Measurements from ENCODE around the gene WFIKKN1. TPM values are rescaled to one million over a fixed set of nuclear protein-coding genes. Genes with fewer than 3 reads are reported as not detected.

WFIKKN1 gene
- total and polyA plus RNA-seq, 2 of the 4 experiments (the other 2 are of a cell fraction), result 0.10 TPM; not detected in 1

DNA sequence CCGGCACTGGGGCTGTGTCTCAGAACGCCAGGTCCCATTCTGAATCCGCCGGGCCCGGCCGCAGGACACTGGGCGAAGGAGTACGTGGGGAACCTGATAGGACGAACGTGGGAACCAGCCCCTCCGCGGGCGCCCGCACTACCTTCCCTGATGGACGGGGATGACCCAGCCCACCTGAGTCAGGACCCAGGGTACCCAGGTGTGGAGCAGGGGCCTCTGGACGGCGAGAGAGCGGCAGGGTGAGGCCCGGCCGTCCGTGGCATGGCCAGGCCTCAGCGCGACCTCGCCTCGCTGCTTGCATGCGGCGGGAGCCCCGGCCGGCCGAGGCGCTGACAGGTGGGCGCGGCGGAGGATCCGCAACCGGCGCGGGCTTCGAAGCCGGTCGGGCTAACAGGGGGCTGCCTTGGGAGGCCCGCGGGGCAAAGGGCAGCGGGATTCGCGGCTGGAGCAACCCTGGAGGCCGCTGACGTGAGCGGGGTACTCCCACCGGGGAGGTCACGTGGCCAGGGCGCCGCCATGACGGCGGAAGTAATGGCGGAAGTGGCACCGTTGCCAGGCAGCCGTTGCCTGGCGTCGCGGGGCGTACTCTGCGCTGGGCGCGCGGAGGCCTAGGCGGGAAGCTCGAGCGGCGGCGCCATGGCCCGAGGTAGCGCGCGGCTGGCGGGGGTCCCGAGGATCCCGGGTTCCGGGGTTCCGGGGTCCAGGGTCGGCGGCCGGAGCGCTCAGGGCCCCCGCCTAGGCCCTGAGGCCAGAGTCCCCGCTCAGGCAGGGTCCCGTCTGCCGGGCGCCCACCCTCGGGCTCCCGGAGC, 18.2 kb downstream of the WFIKKN1 start, which contains the start of gene WDR90 (continued):
- TF ChIP-seq SMC3 (IDR thresholded peaks at IDR 0.05; ENCODE audit: low read depth, low read length) (no peak), FOS (IDR thresholded peaks at IDR 0.05; ENCODE audit: low read depth, low read length) (no peak)

DNA sequence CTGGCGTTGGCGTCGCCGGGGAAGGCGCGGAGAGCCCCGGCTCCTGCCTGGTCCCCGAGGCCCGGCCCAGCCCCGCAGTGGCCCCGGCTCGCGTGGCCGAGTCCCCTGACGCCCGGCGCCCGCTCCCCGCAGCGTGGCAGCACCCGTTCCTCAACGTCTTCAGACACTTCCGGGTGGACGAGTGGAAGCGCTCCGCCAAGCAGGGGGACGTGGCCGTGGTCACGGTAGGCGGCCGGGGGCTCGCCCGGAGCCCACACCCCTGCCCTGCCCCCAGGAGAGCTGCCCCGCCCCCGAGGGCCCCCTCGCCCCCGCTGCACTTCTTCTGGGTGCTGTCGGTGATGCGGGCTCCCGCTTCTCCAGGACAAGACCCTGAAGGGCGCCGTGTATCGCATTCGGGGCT, 18.8 kb downstream of the WFIKKN1 start:
- Histone ChIP-seq H3K9me1 (ENCODE audit: insufficient read depth, low read length) (peaks cover 15% of the 10 kb centered on the region), H3K4ac (ENCODE audit: low read depth, low read length) (peak overlapping the region; percentile 75; the same call in 1 of the 2 replicates), H4K20me1 (ENCODE audit: insufficient read depth, low read length) (no peaks in the 10 kb centered on the region), H3K36me3 (ENCODE audit: control insufficient read depth, insufficient read depth, low read length) (peaks cover 3% of the 10 kb centered on the region; the same call in 1 of the 2 replicates), H3K4me2 (ENCODE audit: low read depth, low read length) (peak overlapping the region; percentile 77), H3K4me1 (ENCODE audit: control insufficient read depth, insufficient read depth, low read length) (peaks cover 14% of the 10 kb centered on the region), H2BK20ac (ENCODE audit: low read depth, low read length) (no peak overlapping the region), H2BK5ac (ENCODE audit: low read depth, low read length, poor library complexity, severe bottlenecking) (no peak overlapping the region), H3K27ac (ENCODE audit: insufficient read depth, low read length) (peak overlapping the region; percentile 46; the same call in 1 of the 2 replicates), H3K56ac (ENCODE audit: extremely low read depth, insufficient read depth, low read length) (no peak overlapping the region), H3K23ac (ENCODE audit: low read depth, low read length) (no peak overlapping the region), H3K9ac (ENCODE audit: low read depth, low read length) (peak overlapping the region; percentile 70), H2AK9ac (replicated peaks; ENCODE audit: low read depth, low read length, poor library complexity) (peak overlapping the region; percentile 98), H3K79me1 (ENCODE audit: low read depth in 1 of 2, low read length in 2 of 2) (peaks cover 10 to 42% of the 10 kb centered on the region in 2 experiments; a peak in 3 of 4 replicates), H4K5ac (ENCODE audit: low read depth, low read length) (0 out of 2 replicates have a peak overlapping the region, but pooled peaks have one; percentile 68), H2BK120ac (ENCODE audit: low read depth, low read length) (no peak overlapping the region), H3K14ac (replicated peaks; ENCODE audit: low read depth, low read length) (0 out of 2 replicates have a peak overlapping the region, but pooled peaks have one; percentile 66), H3K27me3 (ENCODE audit: control insufficient read depth, insufficient read depth, low read length) (no peaks in the 10 kb centered on the region), H3K4me3 (ENCODE audit: insufficient read depth, low read depth, low read length) (peak overlapping the region; percentile 59), H4K91ac (ENCODE audit: insufficient read depth, low read depth, low read length) (no peak overlapping the region), H2AK5ac (ENCODE audit: low read depth, low read length) (0 out of 2 replicates have a peak overlapping the region, but pooled peaks have one; percentile 50), H2BK15ac (ENCODE audit: low read depth, low read length) (no peak overlapping the region), H2AFZ (replicated peaks; ENCODE audit: low read length, poor library complexity) (peak overlapping the region; percentile 96), H3K9me3 (ENCODE audit: control insufficient read depth, insufficient read depth, low read length) (no peaks in the 10 kb centered on the region), H4K8ac (ENCODE audit: low read depth in 2 of 2, low read length in 2 of 2) (peak overlapping the region in 1 of 2 experiments; percentile 77; a peak in 1 of 4 replicates), H3K18ac (ENCODE audit: low read depth, low read length) (no peak overlapping the region)
- 0% methylated on average over 33 of the region's 44 CpGs; no CpG with 5 or more reads in 1 of the 2 experiments for WGBS, 2 experiments (ENCODE audit: extremely low coverage in 2 of 2, insufficient read length in 1 of 2)
- no TSS peak for BruUV-seq (replicated peaks)
- dilution Hi-C loops (cut with HindIII; ENCODE audit: low sequenced_read_pairs, unreplicated experiment), result no loop called here
- ChIA-PET POLR2A (ENCODE audit: unreplicated experiment) (no interaction called here), CTCF (no interaction called here)
- peak; percentile 30 for ATAC-seq (ENCODE audit: low read depth)
- in situ Hi-C loops (cut with MboI; ENCODE audit: low sequenced_read_pairs), result loop anchor here (10.0 kb wide), 1 partner anchor 255 kb away; the partner anchor contains the start of gene NME4
- no peak for DNase-seq
- intact Hi-C loops (cut with micrococcal nuclease), result no loop called here
- TF ChIP-seq FOS (IDR thresholded peaks at IDR 0.05; ENCODE audit: low read depth, low read length), result no peak
- no peak for TF ChIP-seq RFX5 (IDR thresholded peaks at IDR 0.05; ENCODE audit: low read depth, low read length)
- TF ChIP-seq MXI1 (IDR thresholded peaks at IDR 0.05; ENCODE audit: borderline replicate concordance, low read depth, low read length), result no peak
- TF ChIP-seq RAD21 (IDR thresholded peaks at IDR 0.05; ENCODE audit: low read length), result no peak
- TF ChIP-seq RCOR1 (IDR thresholded peaks at IDR 0.05; ENCODE audit: insufficient replicate concordance, low read length), result no peak
- TF ChIP-seq CHD1 (IDR thresholded peaks at IDR 0.05; ENCODE audit: low read depth, low read length), result no peak
- no peak for TF ChIP-seq SMC3 (IDR thresholded peaks at IDR 0.05; ENCODE audit: low read depth, low read length)
- TF ChIP-seq POLR2A (IDR thresholded peaks at IDR 0.05; ENCODE audit: low read depth, low read length), result no peak
- no peak for TF ChIP-seq CEBPB (IDR thresholded peaks at IDR 0.05; ENCODE audit: low read depth, low read length)
- TF ChIP-seq MAZ (IDR thresholded peaks at IDR 0.05; ENCODE audit: borderline replicate concordance, low read depth, low read length), result no peak
- TF ChIP-seq, protein P1, sequence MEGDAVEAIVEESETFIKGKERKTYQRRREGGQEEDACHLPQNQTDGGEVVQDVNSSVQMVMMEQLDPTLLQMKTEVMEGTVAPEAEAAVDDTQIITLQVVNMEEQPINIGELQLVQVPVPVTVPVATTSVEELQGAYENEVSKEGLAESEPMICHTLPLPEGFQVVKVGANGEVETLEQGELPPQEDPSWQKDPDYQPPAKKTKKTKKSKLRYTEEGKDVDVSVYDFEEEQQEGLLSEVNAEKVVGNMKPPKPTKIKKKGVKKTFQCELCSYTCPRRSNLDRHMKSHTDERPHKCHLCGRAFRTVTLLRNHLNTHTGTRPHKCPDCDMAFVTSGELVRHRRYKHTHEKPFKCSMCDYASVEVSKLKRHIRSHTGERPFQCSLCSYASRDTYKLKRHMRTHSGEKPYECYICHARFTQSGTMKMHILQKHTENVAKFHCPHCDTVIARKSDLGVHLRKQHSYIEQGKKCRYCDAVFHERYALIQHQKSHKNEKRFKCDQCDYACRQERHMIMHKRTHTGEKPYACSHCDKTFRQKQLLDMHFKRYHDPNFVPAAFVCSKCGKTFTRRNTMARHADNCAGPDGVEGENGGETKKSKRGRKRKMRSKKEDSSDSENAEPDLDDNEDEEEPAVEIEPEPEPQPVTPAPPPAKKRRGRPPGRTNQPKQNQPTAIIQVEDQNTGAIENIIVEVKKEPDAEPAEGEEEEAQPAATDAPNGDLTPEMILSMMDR (conservative IDR thresholded peaks at IDR 0.05; ENCODE audit: low read depth, low read length), result no peak
- TF ChIP-seq ELK1 (IDR thresholded peaks at IDR 0.05; ENCODE audit: borderline replicate concordance, low read depth, low read length), result no peak
- no peak for TF ChIP-seq BHLHE40 (IDR thresholded peaks at IDR 0.05; ENCODE audit: low read depth, low read length)
